HK-2 (cell line): ENCODE data around the gene ABCG2.
"Not testable (repeated sequence)": the region's sequence is repeated elsewhere in the genome, so short reads cannot be mapped to it uniquely, and the experiment has no call there.

ENCODE experiments used
- DNase-seq: peaks from one replicate; pipeline ENCODE4 v3.0.0-alpha.2; 2018; ENCODE audit not compliant: unreplicated experiment

ABCG2 gene

DNA sequence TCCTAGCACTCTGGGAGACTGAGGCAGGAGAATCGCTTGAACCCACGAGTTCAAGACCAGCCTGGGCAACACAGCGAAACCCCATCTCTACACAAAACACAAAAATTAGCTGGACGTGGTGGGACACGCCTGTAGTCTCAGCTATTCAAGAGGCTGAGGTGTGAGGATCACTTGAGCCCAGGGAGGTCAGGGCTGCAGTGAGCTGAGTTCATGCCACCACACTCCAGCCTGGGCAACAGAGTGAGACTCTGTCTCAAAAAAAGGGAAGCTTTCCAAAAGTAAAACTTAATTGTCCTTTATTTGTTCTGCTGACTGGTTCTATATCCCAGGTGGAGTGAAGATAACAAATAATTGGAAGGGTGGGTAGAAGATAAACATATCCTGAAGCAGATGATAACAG, 45.6 kb downstream of the ABCG2 start:
- DNase-seq, result no peak

DNA sequence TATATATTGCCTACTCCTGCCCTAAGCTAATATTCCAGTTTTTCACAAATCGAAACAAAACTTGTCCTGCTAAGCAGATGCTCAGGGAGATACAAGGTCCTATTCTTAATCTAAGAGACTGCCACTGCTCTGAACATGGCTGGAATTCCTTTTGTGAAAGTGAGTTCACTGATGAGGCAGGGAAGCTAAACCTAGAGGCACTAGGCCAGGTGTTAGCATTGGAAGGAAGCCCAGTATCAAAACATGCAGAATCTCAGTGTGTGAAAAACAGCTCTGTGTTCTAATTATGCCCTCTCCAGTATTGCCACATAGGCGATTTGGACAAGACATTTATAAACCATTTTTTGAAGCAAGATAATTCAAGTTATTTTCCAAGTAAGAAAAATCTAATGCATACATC, 47.6 kb downstream of the ABCG2 start:
- DNase-seq, result no peak

DNA sequence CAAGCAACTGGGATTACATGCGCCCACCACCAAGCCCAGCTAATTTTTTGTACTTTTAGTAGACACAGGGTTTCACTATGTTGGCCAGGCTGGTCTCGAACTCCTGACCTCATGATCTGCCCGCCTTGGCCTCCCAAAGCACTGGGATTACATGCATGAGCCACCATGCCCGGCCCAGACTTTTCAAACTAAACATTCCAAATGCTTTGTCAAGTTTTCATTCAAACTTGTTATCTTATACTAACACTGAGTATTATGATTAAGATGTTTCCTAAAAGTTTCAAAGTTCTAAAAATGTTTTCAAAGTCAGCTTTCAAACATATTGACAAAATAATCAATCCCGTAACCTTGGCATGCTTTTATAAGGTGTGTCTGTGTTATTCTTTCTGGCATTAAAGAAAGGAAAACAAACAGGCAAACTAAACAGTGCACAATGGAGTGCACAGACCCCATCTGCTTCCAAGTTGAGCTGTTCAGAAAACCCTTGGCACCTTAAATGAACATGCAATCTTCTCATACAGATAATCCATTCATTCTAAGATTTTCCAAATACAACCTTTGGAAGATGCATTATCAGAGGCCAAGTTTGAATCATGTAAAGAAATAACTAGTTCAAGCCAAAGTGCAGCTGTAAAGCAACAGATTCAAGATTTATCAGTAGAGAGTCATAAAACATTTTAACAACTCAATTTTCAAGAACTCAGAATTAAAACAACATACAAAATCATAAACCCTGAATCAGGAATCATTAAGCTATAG, 49.1 kb downstream of the ABCG2 start:
- DNase-seq, result no peak

DNA sequence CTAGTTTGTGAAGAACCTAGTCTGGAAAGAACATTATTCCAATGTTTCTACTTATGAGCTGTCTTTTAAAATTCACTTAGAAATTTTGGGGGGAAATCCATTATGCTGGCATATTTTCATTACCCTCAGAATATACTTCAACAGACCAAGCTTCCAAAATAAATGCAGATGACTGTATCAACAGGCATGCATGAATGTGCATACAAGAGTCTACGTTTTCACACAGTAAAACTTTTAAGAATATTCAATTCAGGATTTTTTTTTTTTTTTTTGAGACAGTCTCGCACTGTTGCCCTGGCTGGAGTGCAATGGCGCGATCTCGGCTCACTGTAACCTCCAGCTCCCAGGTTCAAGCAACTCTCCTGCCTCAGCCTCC, 49.7 kb downstream of the ABCG2 start:
- DNase-seq, result no peak

DNA sequence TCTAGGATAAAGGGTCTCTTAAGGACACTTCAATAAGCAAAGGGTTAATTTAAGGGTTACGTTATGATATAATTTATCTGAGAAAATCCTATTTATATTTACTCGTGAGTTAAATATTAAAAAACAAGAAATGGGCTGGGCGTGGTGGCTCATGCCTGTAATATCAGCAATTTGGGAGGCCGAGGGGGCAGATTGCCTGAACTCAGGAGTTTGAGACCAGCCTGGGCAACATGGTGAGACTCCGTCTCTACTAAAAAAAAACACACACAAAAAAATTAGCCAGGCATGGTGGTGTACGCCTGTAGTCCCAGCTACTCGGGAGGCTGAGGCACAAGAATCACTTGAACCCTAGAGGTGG, 50.4 kb downstream of the ABCG2 start:
- DNase-seq, result not testable (repeated sequence)

DNA sequence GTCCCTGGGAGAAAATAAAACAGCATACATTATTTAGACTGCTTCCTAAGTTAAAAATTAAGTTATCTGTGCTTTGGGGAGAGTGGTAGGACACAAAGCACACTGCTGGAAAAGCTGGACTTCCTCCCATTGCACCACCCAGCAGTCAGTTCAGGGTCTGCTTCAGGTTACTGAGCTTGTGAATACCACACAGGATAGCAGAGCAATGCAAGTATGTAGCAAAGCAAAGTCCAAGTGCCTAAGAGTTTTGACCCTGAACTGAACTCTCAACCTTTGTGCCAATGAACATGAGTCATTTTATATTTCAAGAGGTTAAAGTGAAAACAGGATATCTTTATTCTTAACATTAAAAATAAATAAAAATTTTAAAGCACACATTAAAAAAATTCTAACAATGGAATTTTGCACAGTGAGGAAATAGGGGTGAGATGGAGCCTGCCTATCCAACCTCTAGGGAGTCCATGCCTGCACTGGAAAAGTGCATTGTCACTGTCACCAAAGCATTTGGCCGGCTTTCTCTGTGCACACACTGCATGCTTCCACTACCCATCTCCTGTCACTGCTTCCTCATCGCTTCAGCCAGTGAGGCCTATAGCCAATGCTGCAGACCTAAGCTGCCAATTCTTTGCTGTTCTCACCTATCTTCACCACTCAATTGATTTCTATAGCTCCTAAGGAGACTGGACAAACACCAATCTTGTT, 50.9 kb downstream of the ABCG2 start:
- DNase-seq, result no peak

DNA sequence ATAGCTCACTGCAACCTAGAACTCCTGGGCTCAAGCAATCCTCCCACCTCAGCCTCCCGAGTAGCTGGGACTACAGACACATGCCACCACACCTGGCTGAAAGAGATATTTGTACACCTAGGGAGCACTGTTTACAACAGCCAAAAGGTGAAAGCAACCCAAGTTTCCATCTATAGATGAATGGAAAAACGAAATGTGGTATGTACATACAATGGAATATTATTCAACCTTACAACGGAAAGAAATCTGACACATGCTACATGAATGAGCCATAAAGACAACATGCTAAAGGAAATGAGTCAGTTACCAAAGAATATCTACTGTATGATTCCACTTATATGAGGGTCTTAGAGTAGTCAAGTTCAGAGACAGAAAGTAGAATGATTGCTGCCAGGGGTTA, 52.2 kb downstream of the ABCG2 start:
- no peak for DNase-seq

DNA sequence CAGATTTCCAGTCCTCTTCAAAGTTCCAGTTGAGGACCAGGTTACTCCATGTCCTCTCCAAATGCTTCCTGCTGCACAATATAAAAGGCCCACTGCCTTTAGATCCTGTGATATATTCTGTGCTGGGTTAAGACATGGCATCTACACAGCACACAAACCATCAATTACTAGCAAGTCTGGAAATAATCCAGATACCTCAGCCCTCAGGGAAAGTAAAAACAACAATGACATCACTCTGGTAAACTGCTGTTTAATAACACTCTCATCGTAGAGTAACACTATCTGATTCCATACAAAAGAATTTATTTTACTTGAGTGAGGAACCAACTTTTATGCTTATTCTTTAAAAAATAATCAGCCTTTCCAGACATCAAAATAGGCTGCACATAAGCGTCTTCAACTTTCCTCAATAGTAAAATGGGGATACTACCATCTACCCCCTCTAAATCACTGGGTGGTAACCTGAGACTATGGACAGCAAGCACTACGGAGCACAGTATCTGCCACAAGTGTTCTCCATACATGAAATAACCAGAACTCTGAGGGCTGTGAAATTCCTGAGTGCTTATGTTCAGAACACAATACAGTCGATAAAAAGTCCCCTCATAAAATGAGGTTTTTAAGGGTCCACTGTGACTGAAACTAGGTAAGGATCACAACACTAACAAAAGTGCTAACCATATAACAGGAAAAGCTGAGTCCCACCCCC, 53.4 kb downstream of the ABCG2 start:
- no peak for DNase-seq

DNA sequence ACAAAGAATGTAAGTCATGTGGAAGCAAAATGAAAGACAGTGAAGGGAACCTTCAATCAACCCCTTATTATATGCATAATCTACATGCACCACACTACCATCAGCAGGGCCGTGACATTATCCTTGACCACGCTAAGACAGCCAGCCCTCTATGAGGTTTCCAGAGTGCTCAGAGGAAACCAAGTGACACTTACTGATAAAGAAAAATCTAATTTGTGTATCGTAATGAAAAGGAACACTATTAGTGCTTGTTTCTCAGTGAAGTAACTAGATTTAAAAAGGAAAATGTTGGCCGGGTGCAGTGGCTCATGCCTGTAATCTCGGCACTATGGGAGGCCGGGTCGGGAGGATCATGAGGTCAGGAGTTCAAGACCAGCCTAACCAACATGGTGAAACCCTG, 56.4 kb downstream of the ABCG2 start:
- no peak for DNase-seq

DNA sequence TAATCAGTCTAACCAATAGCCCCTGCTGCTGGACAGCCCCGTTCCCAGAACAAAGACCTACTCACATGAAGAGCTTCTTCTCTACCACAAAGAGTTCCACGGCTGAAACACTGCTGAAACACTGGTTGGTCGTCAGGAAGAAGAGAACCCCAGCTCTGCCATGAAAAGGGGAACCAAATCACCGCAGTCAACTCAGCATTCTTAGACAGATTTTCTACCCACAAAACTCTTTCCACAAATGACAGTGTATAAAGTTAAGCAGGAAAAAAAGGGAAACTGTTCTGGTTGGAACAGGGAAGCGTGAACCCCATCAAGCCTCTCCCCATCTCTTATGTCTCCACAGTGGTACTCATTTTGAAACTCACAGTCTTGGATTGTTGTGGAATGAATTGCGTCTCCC, 57.3 kb downstream of the ABCG2 start:
- DNase-seq, result no peak

DNA sequence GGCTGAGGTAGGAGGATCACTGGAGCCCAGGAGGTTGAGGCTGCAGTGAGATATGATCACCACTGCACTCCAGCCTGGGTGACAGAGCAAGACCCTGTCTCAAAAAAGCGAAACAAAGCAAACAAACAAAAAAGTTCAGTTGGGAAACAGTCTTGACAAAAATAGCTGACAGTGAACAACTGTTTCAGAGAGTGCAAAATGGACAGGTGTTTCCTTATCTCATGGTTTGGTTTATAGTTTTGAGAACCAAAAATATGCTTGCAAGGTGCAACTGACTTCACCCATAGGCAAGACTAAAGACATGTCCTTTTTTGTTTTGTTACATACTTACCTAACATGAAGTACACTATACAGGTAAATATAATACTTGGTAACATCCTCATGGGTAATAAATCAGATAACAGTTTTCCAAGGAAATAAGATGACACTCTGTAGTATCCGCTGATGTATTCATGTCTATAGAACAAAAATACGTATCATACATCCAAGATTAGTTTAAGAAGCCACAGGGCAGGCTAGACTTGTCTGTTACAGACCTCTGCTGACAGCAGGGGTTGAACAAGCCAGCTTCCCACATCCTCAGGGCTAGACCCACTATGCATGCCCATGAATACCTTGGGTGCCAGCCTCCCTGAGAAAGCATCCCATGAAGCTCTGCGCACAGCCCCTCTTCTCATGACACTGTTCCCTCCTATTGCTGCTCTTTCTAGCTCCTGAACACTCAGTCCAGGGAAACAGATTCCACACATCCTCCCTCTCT, 59.3 kb downstream of the ABCG2 start:
- DNase-seq, result no peak

DNA sequence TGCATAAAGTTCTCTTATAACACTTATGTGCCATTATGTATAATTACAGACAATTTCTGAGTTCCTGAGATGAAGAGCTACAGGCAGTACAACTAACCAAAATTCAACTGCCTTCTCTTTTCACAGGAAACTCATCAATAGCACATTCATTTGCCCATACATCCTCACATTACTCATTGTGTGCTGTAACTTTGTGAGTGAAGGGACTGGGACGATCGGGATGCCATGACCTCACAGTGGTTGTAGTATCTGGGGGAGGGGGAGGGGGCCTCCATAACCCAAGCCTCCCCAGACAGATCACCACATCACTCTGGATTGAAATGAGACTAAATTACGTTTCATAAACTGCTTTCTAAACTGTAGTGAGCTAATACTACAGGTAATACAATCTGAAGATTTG, 60.7 kb downstream of the ABCG2 start:
- DNase-seq, result no peak

DNA sequence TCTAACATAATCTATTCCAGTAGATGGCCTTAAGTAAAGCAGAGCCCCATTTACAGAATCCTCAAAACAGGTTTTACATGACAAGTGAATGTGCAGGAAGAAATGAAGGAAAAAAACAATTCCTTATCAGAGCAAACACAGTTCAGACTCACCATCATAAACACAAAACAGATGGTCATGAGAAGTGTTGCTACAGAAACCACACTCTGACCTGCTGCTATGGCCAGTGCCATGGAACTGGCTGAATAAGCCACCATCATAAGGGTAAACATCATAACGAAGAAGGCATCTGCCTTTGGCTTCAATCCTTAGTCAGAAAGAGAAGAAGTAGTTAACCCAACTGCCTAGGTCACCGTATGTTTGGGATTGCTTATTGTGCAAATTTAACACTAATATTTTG, 61.1 kb downstream of the ABCG2 start:
- DNase-seq, result no peak

DNA sequence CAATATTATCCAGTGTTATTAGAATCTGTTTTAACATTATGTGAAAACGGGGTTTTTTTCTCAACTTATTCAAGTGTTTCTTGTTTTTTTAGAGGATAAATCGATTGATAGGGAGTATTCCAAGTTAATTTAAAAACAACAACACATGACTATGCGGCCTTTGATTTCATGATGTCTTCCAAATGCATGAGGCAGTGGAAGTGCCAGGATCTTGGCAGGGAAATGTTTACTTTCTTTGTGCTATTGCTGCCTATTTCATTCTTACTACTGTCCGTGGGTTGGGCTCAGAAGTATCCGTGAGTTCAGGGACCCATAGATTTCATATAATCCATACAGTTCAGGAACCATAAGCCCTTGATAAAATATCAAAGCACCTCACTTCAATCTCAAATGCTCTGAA, 64.6 kb downstream of the ABCG2 start:
- no peak for DNase-seq

DNA sequence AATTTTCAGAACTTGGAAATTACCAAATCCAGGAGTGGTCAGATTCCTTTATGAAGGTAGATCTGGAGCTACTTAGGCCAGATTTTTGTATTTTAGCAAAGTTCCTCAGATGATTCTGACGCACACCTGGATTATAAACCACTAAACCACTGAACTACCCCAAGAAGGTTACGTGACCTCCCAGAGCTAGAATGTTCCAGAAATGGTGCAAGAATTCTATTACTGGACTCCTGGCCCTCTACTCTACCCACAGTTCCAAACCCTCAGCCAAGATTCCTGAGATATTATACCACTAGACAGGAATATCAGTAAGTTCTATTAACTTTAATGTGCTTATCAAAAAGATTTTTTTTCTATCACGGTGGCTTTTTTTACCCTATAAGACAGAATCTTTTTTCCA, 67.1 kb downstream of the ABCG2 start:
- no peak for DNase-seq

DNA sequence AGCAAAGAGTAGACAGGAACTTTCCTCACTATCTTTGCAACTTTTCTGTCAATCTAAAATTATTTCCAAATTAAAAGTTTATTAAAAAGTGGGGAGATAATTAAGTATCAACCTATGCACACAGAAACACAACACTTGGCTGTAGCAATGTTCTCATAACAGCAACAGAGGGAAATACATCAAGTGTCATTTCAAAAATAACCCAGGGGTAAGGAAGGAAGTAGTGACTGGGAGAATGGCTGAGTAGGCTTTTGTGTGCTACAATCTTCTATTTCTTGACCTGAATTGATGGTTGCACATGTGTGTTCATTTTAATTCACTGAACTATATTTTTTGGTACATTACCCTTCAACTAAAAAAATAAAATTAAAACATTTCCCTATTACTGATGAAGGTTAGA, 67.5 kb downstream of the ABCG2 start:
- no peak for DNase-seq

DNA sequence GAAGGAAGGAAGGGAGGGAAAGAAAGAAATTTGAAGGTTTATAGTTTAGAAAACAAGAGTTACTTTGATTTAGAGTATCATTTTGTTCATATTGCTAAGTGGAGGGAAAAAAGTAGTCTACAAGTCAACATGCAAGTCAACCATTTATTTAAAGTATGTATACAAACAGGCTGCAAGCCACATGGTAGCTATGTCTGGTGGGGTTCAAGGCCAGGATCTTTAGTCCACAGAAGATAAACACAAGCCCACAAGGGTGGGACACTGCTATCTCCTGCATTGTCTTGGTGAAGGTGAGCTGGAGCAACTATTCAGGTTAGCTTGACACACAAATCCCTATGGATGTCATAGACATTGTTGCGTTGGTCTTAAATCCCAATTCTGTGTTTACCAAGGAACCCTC, 71.4 kb downstream of the ABCG2 start:
- DNase-seq, result no peak

DNA sequence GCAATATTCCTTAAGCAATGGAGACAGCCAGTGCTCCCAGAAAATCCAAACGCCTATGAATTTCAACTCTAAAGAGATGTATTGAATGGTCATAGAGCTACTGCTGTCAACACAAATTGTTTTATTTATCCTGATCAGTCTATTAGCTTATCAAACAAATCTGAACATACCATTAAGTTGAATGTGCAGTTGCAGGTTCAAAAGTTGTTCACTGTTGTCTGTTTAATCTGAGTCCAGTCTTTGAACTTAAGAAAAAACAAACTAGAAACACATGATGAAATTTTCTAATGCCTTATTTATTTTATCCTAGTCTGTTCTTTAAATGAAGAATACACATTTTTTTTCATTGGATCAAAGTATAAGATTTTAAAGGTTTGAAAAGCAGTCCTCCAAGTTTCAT, 77.8 kb downstream of the ABCG2 start:
- no peak for DNase-seq

DNA sequence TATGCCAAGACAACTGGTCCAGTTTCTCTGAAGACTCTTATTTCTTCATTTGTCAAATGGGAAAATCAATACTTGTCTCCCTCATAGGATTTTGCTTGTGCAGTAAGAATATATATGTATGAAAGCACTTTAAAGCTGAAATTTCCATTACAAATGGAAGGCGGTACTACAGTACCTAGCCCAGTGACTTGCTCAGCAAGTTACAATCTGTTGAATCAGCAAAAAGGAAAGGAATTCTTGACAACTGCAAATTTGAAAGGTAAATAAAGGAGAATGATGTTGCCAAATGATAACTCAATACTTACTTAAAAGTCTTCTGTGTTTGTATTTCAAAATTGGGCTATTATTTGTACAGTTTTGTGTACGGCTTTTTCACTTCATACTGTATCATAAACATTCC, 79.9 kb downstream of the ABCG2 start:
- DNase-seq, result no peak

DNA sequence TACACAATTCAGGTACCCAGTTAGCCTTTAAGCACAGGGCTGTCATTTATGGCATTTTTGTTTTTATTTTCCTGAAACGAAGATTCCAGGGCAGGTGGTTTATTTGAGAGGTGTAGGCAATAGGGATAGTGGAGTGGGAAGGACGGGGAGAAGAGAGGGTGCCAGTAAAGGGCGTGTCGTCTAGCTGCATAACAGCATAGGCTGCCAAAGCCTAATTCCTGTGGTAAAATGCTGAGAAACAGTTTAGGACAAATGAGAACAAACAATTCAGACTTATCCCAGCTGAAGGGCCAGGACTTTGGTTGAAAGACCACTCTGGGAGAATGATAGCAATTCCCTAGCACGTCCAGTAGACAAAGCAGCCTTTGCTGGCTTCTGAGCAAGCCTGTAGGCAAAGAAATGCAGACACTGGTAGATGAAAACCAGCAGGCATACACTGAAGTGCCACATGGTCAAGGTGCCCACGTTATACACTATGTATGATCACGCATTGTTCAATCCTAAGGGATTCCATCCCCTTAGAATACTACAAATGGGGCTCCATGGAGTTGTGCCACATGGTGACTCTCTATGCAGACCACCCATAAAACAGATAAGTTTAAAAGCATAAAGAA, 80.4 kb downstream of the ABCG2 start:
- DNase-seq, result no peak

DNA sequence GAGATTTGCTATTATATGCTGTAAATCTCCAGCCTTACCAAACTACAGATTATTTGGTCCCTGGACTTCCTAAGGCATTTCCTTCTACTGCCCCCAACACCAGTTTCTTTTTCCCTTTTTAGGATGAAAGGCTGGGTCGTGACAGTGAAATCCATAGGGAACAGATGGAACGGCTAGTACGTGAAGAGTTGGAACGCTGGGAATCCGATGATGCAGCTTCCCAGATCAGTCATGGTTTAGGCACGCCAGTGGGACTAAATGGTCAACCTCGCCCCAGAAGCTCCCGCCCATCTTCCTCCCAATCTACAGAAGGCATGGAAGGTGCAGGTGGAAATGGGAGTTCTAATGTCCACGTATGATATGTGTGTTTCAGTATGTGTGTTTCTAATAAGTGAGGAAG, 83.1 kb downstream of the ABCG2 start:
- DNase-seq, result no peak

DNA sequence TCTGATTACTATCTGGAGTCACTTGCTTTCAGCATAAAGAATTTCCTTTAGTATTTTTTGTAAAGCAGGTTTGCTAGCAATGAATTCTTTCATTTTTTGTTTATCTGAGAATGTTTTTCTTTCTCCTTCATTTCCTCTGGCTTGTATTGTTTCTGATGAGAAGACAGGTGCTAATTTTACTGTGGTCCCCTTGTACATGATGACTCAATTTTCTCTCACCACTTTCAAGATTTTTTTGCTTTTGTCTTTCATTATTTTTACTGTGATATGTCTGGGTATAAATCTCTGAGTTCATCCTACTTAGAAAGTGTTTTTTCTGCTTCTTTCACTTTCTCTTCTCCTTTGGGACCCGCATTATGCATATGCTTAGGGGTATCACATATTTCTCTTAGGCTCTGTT, 88.4 kb downstream of the ABCG2 start:
- no peak for DNase-seq
